Stimulated activated CD8-positive, alpha-beta memory T cell treated with anti-CD3 and anti-CD28 coated beads, Interleukin-12 subunit alpha, Interleukin-12 subunit beta, amount 100 ng/mL, for 24 hours (primary cell): ENCODE data around the gene IFITM2.

Experiments used
- DNase-seq: peaks from one replicate; pipeline ENCODE4 v3.0.0-alpha.2; 2020; ENCODE audit errors: extremely low read depth

IFITM2 gene

DNA sequence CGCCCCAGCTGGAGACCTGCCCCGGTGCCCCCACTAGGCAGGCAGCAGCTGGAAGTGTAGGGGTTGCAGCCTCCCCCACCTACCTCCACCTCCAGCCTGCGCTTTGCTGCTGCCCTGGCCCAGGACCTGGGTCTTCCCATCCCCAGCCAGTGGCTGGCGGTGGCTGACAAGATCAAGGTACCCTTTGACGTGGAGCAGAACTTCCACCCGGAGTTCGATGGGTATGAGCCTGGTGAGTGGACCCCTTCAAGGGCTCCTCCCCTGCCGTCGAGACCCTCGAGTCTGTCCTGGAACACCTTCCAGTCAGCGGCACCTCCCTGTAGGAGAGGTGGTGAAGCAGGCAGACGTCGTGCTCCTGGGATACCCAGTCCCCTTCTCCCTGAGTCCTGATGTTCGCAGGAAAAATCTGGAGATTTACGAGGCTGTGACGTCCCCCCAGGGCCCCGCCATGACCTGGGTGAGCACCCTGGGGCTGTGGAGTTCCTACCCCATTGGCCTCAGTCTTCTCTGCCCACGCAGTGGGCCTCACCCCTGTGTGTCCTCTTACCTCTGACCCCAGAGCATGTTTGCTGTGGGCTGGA is 14.3 kb upstream of the IFITM2 start:
- DNase-seq: no peak

DNA sequence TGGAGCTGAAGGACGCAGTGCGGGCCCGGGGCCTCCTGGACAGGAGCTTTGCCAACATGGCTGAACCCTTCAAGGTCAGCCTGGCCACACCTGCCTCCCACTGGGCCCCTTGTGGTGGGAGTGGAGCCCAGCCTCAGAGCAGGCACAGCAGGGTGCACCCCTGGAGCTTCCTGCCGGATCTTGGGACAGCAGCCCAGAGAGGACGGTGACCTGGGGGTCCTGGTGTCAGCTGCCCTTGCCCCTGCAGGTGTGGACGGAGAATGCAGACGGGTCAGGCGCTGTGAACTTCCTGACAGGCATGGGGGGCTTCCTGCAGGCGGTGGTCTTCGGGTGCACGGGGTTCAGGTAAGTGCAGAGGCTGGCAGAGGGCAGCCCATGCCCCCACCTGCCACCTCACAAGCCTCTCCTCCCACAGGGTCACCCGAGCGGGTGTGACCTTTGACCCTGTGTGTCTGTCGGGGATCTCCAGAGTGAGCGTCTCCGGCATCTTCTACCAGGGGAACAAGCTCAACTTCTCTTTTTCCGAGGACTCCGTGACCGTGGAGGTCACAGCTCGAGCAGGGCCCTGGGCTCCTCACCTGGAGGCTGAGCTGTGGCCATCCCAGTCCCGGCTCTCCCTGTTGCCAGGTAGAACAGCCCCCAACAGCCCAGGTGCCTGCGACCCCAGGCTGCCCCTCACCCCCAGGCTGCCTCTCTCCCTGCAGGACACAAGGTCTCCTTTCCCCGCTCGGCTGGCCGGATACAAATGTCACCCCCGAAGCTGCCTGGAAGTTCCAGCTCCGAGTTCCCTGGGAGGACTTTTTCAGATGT is 13.6 kb upstream of the IFITM2 start:
- DNase-seq: no peak

- no peak for DNase-seq
Observed at GRCh38 chr11:294780-295179, 12.8 kb upstream of the IFITM2 start.

DNA sequence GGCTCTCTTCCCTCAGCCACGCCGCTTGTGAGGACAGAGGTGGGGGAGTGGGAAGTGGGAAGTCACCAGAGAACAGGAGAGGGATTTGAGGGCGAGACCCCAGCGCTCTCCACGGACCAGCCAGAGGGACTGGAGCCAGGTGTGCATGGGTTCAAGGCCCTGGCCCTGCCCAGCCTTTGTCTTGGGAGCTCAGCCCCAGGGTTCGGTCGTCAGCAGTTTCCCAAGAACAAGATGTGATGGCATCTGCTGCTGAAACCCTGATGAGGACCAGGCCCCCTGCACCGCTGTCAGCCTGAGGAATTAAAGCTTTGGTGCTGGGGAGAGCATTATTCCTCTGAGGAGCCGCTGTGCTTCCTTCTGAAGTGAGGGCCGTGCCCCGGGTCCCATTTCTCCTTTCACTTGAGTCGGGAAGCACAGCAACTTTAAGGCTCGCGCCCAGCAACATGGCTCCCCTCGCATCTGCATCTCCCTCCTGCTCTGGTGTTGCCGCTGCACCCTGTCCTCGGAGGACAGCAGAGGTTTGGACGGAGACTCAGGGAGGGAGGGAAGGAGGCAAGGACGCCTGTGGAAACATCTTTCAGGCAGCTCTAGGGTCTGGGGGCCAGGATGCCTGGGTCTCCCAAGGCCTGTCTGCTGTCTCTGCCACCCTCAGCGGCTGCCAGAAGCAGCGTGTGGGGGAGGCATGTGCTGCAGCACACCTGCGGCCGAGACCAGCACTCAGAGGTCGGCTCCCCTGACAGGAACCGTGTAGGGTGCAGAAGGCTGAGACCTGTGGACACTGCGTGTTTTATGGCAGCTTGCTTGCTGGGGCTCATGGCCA is 12.1 kb upstream of the IFITM2 start:
- DNase-seq: no peak

GRCh38 chr11:296171-297050 is 11.2 kb upstream of the IFITM2 start:
- DNase-seq: no peak

DNA sequence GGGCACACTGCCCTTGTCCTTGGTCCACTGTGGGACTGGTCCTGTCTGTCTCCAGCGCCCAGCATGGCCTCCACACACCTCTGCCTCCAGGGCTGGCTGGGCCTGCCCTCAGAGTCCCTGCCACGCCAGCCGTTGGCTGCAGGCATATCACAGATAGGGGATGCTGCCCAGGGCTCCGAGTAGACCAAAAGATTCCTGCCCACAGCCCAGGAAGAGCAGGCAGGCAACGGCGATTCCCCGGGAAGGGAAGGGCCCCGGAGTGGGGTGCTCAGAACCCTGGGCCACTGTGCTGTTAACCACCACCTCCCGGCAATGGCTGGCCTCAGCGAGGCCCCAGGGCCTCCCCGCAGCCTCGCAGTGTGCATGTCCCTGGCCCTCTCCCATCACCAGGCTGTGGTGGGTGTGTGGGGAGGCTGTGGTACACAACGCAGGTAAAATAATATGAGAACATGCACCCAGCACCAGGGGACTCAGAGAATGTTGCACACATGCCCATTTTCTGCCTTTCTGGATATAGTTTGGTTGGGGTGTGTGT is 10.5 kb upstream of the IFITM2 start:
- no peak for DNase-seq

DNA sequence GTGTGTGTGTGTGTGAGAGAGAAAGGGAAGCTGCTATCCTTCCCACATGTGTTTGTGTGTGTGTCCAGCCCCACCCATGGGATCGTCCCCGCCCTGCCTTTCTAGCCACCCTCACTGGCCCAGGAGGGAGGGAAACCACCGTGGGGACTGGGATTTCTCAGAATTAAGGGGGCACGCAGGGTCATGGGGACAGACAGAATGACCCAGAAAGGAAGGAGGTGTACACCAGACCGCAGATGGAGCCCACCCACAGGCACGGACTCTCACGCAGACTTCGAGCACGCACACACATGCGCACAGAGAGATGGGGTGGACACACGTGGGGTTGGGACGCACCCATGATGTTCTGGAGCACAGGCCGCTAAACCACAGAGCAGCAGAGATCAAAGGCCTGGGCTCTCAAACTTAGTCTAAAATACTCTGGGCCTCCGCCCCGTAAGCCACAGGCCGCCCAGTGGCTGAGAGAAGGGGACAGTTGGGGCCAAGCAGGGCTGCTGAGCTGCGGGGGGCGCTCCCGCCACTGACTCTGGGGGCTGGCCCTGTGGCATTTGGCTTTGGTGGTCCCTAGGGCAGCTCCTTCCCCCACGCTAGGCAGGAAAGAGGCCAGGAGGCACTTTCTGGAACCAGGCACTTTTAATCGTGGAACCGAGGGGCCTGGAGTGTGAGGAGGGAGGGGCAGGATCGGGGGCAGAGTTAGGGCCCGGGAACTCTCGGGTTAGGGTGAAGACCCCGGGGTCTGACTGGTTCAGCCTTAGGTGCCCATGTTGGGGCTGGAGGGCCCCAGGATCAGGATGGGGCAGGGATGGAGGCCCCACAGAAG is 9.8 kb upstream of the IFITM2 start:
- DNase-seq: no peak

DNA sequence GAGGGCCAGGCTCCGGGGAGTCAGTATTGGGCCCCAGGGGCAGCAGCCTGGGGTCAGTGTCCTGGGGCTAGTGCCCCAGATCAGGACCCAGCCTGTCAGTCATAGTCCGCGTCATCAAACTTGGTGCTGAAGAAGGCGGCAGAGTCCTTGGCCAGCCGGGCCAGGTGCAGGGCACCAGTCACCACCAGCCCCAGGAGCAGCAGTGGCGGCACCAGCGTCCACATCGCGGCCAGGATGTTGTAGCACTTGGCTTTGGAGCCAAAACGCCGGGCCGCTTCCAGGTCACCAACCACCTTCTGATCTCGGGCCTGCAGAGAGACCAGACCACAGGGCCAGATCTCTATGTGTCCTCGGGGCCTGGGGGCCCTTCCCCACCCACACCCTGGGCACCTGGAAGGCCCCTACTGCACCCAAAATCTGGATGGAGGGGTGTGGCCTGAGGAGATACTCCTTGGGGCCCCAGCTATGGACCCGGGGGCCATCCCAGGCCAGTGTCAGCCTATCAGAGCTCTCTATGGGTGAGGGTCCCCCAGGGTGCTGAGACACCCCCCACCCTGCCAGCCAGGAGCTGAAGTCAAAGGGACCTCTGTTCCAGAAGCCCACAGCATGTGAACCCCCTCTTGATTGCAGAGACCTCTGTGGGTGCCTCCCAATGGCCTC is 9.1 kb upstream of the IFITM2 start:
- DNase-seq: no peak

GRCh38 chr11:299081-299891 is 8.3 kb upstream of the IFITM2 start, which contains the start of gene IFITM5:
Gene IFITM5 (minus strand): TSS chr11:299526. CDS start chr11:299490, 36 bp downstream.
- DNase-seq: no peak

DNA sequence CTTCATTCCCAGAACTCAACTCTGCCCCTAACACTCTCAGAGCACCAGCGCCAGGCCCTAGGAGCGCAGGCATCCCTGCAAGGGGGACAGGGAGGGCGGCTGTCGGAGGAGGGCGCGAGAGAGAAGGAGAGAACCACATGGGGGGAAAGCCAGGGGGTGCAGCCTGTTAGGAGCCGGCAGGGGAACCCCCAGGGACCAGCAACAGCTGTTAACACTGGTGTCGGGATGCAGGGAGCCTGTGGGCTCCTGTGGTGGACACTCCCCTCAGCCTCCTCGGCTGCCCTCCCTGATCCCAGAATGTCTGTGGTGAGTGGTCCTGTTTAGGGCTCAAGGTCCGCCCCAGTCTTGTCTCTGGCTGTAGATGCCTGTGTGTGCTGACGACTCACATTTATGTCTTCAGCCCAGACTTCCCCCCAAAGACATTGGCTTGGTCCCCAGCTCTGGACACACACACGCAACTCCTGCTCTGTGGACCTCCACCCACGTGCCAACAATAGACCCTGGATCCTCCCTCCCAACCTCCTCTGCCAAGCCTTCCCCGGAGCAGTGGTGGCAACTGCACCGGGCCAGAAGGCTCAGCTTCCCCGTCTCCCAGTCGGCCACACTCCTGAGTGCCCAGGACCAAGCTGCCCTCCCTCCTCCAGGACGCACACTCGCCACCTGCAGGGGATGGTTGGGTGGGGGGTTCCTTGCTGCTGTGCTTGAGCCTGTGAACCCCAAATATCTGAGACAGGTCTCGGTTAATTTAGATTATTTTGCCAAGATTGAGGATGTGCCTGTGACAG is 7.5 kb upstream of the IFITM2 start:
- DNase-seq: no peak

- no peak for DNase-seq
Observed at GRCh38 chr11:303363-303762, 4.3 kb upstream of the IFITM2 start.

DNA sequence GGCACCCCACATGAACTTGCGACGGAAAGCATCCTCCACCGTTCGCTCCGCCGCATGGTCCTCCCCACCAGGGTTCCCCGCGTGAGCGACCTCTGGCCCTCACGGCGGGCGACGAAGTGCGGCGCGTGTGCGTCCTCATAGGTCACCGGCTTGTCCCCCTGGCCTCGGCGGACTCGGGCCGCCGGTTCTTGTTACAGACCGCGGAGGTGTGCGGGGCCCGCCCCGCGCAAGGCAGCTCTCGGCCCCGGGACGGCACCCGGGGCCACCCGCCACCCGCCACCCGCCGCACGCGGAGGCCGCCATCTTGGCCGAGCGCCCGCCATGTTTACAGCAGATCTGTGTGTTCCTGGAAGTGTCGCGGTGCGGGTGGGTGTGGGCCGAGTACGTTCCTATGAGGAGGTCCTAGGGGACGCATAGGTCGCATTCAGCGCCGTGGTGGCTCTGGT is 3.5 kb upstream of the IFITM2 start:
- no peak for DNase-seq

- DNase-seq: no peak
Observed at GRCh38 chr11:304915-305843, 2.4 kb upstream of the IFITM2 start.

GRCh38 chr11:305844-306211 is 1.8 kb upstream of the IFITM2 start:
- no peak for DNase-seq

DNA sequence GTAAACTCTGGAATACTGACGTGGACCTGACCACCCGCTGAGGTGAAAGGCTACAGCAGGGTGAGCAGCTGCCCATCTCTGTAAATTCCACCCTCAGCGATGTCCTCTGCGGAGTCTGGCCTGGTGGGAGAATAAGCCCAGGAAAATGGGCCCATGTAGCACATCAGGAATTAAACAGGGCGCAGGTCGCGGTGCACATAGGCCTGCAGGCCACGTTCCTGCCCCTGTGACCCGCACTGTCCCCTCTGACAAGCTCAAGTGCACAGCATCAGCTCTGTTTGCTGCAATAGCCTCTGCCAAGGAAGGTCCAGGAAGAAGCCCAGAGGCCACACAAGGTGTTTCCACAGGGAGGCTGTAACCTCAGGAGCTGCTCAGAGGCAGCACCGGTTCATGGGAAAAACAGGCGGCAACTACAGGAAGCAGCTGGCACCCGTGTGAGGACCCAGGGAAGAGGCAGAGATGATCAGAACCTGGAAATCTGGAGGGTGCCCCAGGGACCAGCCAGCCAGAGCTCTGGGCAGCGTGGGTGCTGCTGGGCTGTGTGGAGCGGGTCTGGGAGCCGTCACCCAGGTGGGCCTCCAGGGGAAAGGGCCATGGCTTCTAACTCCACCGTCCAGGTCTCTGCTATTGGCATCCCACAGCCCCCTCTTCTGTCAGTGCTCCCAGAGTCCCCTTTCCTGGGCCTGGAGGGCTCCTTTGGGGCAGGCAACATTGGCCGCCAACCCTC is 808 bp upstream of the IFITM2 start:
- DNase-seq: no peak
